VCaP (cell line): Measurements from ENCODE around the gene EPC1.
"Not testable (repeated sequence)": the region's sequence is repeated elsewhere in the genome, so short reads cannot be mapped to it uniquely, and the experiment has no call there.

Source experiments
- H3K27ac ChIP-seq: fragments of 450-650 bp; 2 replicates; pipeline ENCODE4 v1.5.1; 2017
- CTCF ChIP-seq: fragments of 450-650 bp; conservative IDR thresholded peaks from 2 replicates; pipeline ENCODE4 v1.5.1; 2017; ENCODE audit warnings: mild to moderate bottlenecking, moderate library complexity

EPC1 gene

GRCh38 chr10:32226624-32227023, 120.3 kb downstream of the EPC1 start:
- no peak overlapping the region for H3K27ac ChIP-seq
- no peak for TF ChIP-seq CTCF

GRCh38 chr10:32225976-32226375, 121.0 kb downstream of the EPC1 start:
- no peak for TF ChIP-seq CTCF
- no peak overlapping the region for H3K27ac ChIP-seq

- not testable (repeated sequence) for H3K27ac ChIP-seq
These were observed 124.6 kb downstream of the EPC1 start for GRCh38 chr10:32222376-32222775.

GRCh38 chr10:32219156-32219555, 127.8 kb downstream of the EPC1 start:
- not testable (repeated sequence) for H3K27ac ChIP-seq

- H3K27ac ChIP-seq = not testable (repeated sequence)
These were observed 128.5 kb downstream of the EPC1 start for GRCh38 chr10:32218206-32219044.
